Omental fat pad (tissue), 4 donors: ENCODE measurements around the gene GBGT1. TPM values are rescaled to one million over a fixed set of nuclear protein-coding genes. Genes with fewer than 3 reads are reported as not detected.

Source experiments
- ATAC-seq: fragments of 150-250 bp; one replicate; pipeline ENCODE4 v1.9.1; 2016; ENCODE audit warnings: mild to moderate bottlenecking, moderate library complexity; ENCODE audit not compliant: low FRiP score
- DNase-seq: peaks from one replicate; pipeline ENCODE4 v3.0.0-alpha.2; 2019; ENCODE audit warnings: low spot score
- total RNA-seq, 4 donors: library from RNA; depleted of rRNA; stranded (reverse); fragments of >200 nt; gene quantifications; one replicate each; pipeline ENCODE4 v1.1.0, GENCODE V29; 2016
- TF ChIP-seq, protein P1 (sequence below), 3 donors: fragments of 450-650 bp; IDR thresholded peaks; one replicate each; pipeline ENCODE4 v1.5.1; 2016 to 2017; ENCODE audit warnings: antibody characterized with exemption in 3 of 3, mild to moderate bottlenecking in 3 of 3, moderate library complexity in 2 of 3

Gene GBGT1
- total RNA-seq, 4 donors from 2014 or later, result 23.4 to 29.1 (median 26.9) TPM

DNA sequence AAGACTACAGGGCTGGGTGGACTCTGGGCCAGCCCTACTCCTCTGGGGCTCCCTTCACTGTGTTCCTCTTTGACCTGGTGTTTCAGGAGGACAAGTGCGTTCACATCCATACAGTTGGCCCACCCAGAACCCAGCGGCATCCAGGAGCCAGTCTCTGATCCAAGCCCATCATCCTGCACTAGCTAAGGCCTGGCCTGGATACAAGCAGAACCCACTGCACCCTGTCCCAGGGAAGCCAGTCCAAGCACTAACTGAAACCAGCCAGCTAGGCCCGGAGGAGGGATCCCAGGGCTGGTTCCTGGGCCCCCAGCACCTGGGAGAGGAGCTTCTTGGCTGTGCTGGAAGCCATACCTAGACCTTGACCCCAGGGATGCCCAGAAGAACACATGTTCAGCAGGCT is 4.1 kb upstream of the GBGT1 start:
- ATAC-seq, result no peak
- no peak for DNase-seq
- TF ChIP-seq, protein P1, sequence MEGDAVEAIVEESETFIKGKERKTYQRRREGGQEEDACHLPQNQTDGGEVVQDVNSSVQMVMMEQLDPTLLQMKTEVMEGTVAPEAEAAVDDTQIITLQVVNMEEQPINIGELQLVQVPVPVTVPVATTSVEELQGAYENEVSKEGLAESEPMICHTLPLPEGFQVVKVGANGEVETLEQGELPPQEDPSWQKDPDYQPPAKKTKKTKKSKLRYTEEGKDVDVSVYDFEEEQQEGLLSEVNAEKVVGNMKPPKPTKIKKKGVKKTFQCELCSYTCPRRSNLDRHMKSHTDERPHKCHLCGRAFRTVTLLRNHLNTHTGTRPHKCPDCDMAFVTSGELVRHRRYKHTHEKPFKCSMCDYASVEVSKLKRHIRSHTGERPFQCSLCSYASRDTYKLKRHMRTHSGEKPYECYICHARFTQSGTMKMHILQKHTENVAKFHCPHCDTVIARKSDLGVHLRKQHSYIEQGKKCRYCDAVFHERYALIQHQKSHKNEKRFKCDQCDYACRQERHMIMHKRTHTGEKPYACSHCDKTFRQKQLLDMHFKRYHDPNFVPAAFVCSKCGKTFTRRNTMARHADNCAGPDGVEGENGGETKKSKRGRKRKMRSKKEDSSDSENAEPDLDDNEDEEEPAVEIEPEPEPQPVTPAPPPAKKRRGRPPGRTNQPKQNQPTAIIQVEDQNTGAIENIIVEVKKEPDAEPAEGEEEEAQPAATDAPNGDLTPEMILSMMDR (IDR thresholded peaks at IDR 0.05), result no peak

DNA sequence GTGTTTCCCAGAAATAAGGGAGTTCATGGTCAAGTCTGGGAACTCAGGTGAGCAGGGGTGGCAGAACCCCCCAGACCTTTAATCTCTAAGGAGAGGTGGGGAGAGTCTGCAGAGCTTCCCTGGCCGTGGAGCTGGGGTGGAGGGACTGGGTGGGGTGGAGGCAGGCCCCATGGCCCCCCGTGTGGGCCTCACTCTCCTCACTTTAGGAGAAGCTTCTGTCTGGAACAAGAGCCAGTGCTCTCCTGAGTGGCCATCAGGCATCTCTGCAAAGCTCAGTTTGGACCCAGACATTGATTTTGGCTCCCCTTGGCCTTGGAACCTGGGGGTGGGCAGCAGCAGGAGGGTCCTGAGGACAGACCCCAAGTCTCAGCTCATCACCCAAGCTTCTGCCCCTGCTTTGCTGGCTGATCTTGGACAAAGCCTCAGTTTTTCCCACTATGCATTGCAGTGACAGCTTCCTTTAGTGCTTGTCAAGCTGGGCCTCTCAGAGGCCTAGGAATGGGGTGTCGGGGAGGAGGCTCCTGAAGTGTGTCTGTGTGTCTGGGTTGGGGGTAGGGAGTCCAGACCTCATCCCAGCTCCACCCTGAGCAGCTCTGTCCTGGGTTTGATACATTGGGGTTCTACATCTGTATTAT is 3.5 kb upstream of the GBGT1 start:
- ATAC-seq, result no peak
- no peak for DNase-seq
- TF ChIP-seq, protein P1 (IDR thresholded peaks at IDR 0.05), result no peak

- no peak for ATAC-seq
- TF ChIP-seq, protein P1 (IDR thresholded peaks at IDR 0.05), result no peak
- no peak for DNase-seq
Observed at GRCh38 chr9:133166392-133166791, 2.7 kb upstream of the GBGT1 start.

DNA sequence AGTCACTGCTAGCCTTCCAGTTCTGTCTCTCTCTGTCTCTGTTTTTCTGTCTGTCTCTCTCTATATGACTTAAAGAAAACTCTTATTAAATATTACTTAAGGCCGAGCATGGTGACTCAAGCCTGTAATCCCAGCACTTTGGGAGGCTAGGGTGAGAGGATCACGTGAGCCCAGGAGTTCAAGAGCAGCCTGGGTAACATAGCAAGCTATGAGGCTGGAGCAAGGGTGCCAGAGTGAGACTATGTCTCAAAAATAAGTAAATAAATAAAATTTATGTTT is 1.7 kb upstream of the GBGT1 start:
- ATAC-seq, result no peak
- no peak for DNase-seq
- TF ChIP-seq, protein P1 (IDR thresholded peaks at IDR 0.05), result no peak

DNA sequence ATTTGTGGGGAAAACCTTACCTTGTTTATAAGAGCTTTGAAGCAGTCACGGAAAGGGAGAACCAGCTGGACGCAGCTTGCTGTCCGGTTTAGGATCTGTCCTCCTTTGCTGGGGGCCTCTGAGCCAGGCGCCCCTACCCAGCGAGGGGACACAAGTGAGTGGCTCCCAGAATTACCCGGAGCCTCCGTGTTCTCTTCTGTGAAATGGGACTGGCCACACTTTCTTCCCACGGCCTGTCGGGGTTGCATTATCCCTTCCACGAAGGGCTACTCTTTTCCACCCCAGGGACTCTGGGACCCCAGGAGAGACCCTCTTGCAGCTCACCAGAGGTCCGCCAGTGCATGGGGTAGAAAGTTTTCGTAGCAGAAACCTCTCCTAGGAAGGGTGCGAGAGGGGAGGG is 477 bp upstream of the GBGT1 start:
- TF ChIP-seq, protein P1 (IDR thresholded peaks at IDR 0.05), result no peak
- no peak for DNase-seq
- no peak for ATAC-seq

DNA sequence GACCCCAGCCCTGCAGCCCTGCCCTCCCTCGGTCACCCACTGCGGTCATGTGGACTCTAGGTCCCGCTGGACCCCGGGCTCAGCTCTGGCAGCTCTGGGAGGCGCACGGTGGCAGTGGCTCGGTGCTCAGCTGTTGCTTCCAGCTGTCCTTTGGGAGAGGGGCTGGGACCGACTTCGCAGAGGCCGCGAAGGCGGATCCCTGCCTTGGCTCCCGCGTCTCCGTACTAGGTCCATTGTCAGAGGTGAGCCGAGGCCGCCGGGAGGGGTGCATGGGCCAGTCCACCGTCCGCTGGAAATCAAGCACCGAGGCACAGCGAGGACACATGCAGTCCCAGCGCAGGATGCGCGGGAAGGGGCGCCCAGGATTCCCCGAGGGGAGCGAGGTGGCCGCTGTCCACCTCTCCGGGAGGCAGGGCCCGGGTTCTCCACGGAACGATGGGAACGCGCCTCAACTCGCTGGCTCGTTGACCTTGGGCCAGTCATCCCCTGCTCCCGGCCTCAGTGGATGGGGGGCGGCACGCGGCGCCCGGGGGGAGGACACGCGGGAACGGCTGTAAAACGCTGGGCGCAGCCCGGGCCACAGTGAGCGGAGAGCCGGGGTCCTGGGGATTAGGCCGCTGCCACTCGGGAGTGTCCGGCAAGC is 732 bp downstream of the GBGT1 start:
- no peak for DNase-seq
- no peak for ATAC-seq
- TF ChIP-seq, protein P1 (IDR thresholded peaks at IDR 0.05), result no peak

DNA sequence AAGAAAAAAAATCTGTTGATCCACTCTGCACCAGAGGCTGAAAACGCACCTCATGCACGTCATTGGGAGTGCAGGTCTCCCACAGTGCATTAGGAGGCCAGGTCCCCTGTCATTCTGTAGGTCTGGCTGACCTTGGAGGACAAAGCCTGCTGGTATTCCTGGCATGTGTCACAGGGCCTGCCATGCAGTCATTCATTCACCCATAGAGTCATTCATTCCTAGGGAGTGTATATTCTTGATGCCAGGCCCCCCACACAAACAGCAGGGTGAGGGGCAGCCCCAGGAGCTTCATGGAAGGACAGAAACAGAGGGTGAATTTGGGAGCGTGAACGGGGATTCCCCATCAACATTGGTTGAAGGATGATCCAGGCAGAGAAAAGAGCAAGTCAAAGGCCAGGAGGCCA is 2.2 kb downstream of the GBGT1 start:
- TF ChIP-seq, protein P1 (IDR thresholded peaks at IDR 0.05), result no peak
- no peak for ATAC-seq
- no peak for DNase-seq
